HepG2 (cell line): Measurements from ENCODE around the gene CTRL. TPM values are rescaled to one million over a fixed set of nuclear protein-coding genes. Genes with fewer than 3 reads are reported as not detected.

Experiments used
- ARNT2 ChIP-seq: sonication (generic); formaldehyde crosslinking; IDR thresholded peaks from 2 replicates; pipeline ENCODE4 v1.8.0; 2022; ENCODE audit warnings: mild to moderate bottlenecking, low read depth, missing genetic modification reagents, moderate library complexity
- CBFB ChIP-seq: sonication (generic); formaldehyde crosslinking; IDR thresholded peaks from 2 replicates; pipeline ENCODE4 v1.4.0; 2020; ENCODE audit warnings: missing genetic modification reagents
- CCDC6 ChIP-seq: sonication (generic); formaldehyde crosslinking; IDR thresholded peaks from 2 replicates; pipeline ENCODE4 v1.8.1; 2022; ENCODE audit warnings: mild to moderate bottlenecking, missing genetic modification reagents, moderate library complexity
- DNMT1 ChIP-seq: sonication (generic); formaldehyde crosslinking; IDR thresholded peaks from 2 replicates; pipeline ENCODE4 v1.5.1; 2020; ENCODE audit warnings: mild to moderate bottlenecking, missing genetic modification reagents
- JARID2 ChIP-seq: sonication (generic); formaldehyde crosslinking; IDR thresholded peaks from 2 replicates; pipeline ENCODE4 v1.8.1; 2023; ENCODE audit warnings: missing genetic modification reagents, inconsistent platforms; ENCODE audit not compliant: insufficient replicate concordance
- POLR2G ChIP-seq: fragments of 200-400 bp; formaldehyde crosslinking; IDR thresholded peaks from 2 replicates; pipeline ENCODE4 v1.6.1; 2018; ENCODE audit warnings: mild to moderate bottlenecking, low read depth, low read length, moderate library complexity
- RBM22 ChIP-seq: fragments of 200-400 bp; formaldehyde crosslinking; optimal IDR thresholded peaks from 2 replicates; pipeline ENCODE3; 2017; ENCODE audit warnings: mild to moderate bottlenecking, low read length, moderate library complexity
- REL ChIP-seq: sonication (generic); formaldehyde crosslinking; conservative IDR thresholded peaks from 2 replicates; pipeline ENCODE4 v1.8.0; 2022; ENCODE audit warnings: mild to moderate bottlenecking, missing genetic modification reagents, moderate library complexity
- ZBTB4 ChIP-seq: sonication (generic); formaldehyde crosslinking; IDR thresholded peaks from 2 replicates; pipeline ENCODE4 v1.4.0; 2020; ENCODE audit warnings: missing genetic modification reagents, mild to moderate bottlenecking, borderline replicate concordance
- ZC3H13 ChIP-seq: sonication (generic); formaldehyde crosslinking; IDR thresholded peaks from 2 replicates; pipeline ENCODE4 v1.8.1; 2023; ENCODE audit warnings: mild to moderate bottlenecking, missing genetic modification reagents, moderate library complexity
- ZKSCAN8 ChIP-seq: IDR thresholded peaks from 2 replicates; pipeline ENCODE4 v1.6.1; 2016; ENCODE audit warnings: borderline replicate concordance, missing genetic modification reagents, missing compliant biosample characterization
- ZNF225 ChIP-seq: sonication (generic); formaldehyde crosslinking; IDR thresholded peaks from 2 replicates; pipeline ENCODE4 v1.4.0; 2020; ENCODE audit warnings: mild to moderate bottlenecking, missing genetic modification reagents
- ZNF251 ChIP-seq: sonication (generic); formaldehyde crosslinking; IDR thresholded peaks from 2 replicates; pipeline ENCODE4 v1.9.0; 2021; ENCODE audit warnings: mild to moderate bottlenecking, missing genetic modification reagents
- ZNF30 ChIP-seq: sonication (generic); formaldehyde crosslinking; IDR thresholded peaks from 2 replicates; pipeline ENCODE4 v1.5.0; 2020; ENCODE audit warnings: mild to moderate bottlenecking, missing genetic modification reagents
- ZNF598 ChIP-seq: sonication (generic); formaldehyde crosslinking; IDR thresholded peaks from 2 replicates; pipeline ENCODE4 v1.5.1; 2020; ENCODE audit warnings: mild to moderate bottlenecking, missing genetic modification reagents, borderline replicate concordance
- ZNF879 ChIP-seq: sonication (generic); formaldehyde crosslinking; IDR thresholded peaks from 2 replicates; pipeline ENCODE4 v1.8.1; 2023; ENCODE audit warnings: missing genetic modification reagents
- polyA plus RNA-seq, 8 experiments: library from polyadenylated mRNA; depleted of rRNA in 3 of 8; stranded (reverse) in 7 of 8; unstranded in 1 of 8; fragments of >200 nt; fragmentation: Illumina TruSeq in 4 of 8; extraction: Trizol in 4 of 8; gene quantifications; 2 replicates each; pipeline versions ENCODE4 v1.2.1 to v1.2.3, GENCODE V29; 2011 to 2016; ENCODE audit warnings: low read depth in 4 of 8, missing spikeins in 1 of 8, mixed read lengths in 1 of 8; ENCODE audit not compliant: insufficient read depth in 1 of 8
- total RNA-seq, 5 experiments: library from RNA; depleted of rRNA; stranded (reverse); fragments of >200 nt; fragmentation: Illumina TruSeq; extraction: Trizol; gene quantifications; 2 replicates each; pipeline ENCODE4 v1.2.3, GENCODE V29; 2016; ENCODE audit warnings: low read depth in 1 of 5
- TF ChIP-seq, protein P1 (sequence below): sonication (generic); formaldehyde crosslinking; IDR thresholded peaks from 2 replicates; pipeline ENCODE4 v1.4.0; 2020; ENCODE audit warnings: missing genetic modification reagents, borderline replicate concordance
- TF ChIP-seq, protein P2 (sequence below): sonication (generic); formaldehyde crosslinking; IDR thresholded peaks from 2 replicates; pipeline ENCODE4 v1.8.1; 2023; ENCODE audit warnings: mild to moderate bottlenecking, missing genetic modification reagents
- TF ChIP-seq, protein P3 (sequence below): sonication (generic); formaldehyde crosslinking; IDR thresholded peaks from 2 replicates; pipeline ENCODE4 v1.5.0; 2020; ENCODE audit warnings: mild to moderate bottlenecking, missing genetic modification reagents

Gene CTRL
- total and polyA plus RNA-seq, 2 of the 13 experiments (the other 11 are each of a cell fraction or from before 2014, with no cell fraction given), result 1.9 to 2.7 TPM

GRCh38 chr16:67934306-67935100 lies 2.8 kb upstream of the CTRL start (continued):
- no peak for TF ChIP-seq REL (CRISPR knock-in tag)
- TF ChIP-seq, protein P1, sequence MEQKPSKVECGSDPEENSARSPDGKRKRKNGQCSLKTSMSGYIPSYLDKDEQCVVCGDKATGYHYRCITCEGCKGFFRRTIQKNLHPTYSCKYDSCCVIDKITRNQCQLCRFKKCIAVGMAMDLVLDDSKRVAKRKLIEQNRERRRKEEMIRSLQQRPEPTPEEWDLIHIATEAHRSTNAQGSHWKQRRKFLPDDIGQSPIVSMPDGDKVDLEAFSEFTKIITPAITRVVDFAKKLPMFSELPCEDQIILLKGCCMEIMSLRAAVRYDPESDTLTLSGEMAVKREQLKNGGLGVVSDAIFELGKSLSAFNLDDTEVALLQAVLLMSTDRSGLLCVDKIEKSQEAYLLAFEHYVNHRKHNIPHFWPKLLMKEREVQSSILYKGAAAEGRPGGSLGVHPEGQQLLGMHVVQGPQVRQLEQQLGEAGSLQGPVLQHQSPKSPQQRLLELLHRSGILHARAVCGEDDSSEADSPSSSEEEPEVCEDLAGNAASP (CRISPR knock-in tag), result no peak
- TF ChIP-seq, protein P2, sequence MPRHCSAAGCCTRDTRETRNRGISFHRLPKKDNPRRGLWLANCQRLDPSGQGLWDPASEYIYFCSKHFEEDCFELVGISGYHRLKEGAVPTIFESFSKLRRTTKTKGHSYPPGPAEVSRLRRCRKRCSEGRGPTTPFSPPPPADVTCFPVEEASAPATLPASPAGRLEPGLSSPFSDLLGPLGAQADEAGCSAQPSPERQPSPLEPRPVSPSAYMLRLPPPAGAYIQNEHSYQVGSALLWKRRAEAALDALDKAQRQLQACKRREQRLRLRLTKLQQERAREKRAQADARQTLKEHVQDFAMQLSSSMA (CRISPR knock-in tag), result no peak
- peak; percentile 33 for TF ChIP-seq JARID2 (CRISPR knock-in tag)
- TF ChIP-seq, protein P3, sequence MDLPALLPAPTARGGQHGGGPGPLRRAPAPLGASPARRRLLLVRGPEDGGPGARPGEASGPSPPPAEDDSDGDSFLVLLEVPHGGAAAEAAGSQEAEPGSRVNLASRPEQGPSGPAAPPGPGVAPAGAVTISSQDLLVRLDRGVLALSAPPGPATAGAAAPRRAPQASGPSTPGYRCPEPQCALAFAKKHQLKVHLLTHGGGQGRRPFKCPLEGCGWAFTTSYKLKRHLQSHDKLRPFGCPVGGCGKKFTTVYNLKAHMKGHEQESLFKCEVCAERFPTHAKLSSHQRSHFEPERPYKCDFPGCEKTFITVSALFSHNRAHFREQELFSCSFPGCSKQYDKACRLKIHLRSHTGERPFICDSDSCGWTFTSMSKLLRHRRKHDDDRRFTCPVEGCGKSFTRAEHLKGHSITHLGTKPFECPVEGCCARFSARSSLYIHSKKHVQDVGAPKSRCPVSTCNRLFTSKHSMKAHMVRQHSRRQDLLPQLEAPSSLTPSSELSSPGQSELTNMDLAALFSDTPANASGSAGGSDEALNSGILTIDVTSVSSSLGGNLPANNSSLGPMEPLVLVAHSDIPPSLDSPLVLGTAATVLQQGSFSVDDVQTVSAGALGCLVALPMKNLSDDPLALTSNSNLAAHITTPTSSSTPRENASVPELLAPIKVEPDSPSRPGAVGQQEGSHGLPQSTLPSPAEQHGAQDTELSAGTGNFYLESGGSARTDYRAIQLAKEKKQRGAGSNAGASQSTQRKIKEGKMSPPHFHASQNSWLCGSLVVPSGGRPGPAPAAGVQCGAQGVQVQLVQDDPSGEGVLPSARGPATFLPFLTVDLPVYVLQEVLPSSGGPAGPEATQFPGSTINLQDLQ (CRISPR knock-in tag), result peak; percentile 64; the same call in 1 of the 2 replicates
- TF ChIP-seq CCDC6 (CRISPR knock-in tag), result no peak
- no peak for TF ChIP-seq ZKSCAN8 (CRISPR knock-in tag)
- TF ChIP-seq ZNF30 (CRISPR knock-in tag), result 0 out of 2 replicates have a peak, but pooled peaks have one; percentile 52
- TF ChIP-seq POLR2G, result peak; percentile 53
- TF ChIP-seq ZNF251 (CRISPR knock-in tag), result no peak
- peak; percentile 23; the same call in 1 of the 2 replicates for TF ChIP-seq ZC3H13
- peak; percentile 68; the same call in 1 of the 2 replicates for TF ChIP-seq ZNF225
- TF ChIP-seq DNMT1 (CRISPR knock-in tag), result no peak
- no peak for TF ChIP-seq CBFB (CRISPR knock-in tag)
- TF ChIP-seq ZNF879, result no peak
- TF ChIP-seq ZBTB4, result no peak
- TF ChIP-seq ARNT2, result 0 out of 2 replicates have a peak, but pooled peaks have one; percentile 4
- TF ChIP-seq RBM22, result peak; percentile 56
- TF ChIP-seq ZNF598 (CRISPR knock-in tag), result no peak
